Keratinocyte (primary cell): ENCODE results near the gene C20orf204. TPM values are rescaled to one million over a fixed set of nuclear protein-coding genes. Genes with fewer than 3 reads are reported as not detected.

Experiments
- DNase-seq: peaks from one replicate; pipeline ENCODE4 v3.0.0-alpha.2; 2011; ENCODE audit warnings: low read depth, missing footprints, low spot score
- FAIRE-seq: peaks from 2 replicates; lab custom pipeline; 2011; peaks lifted over from hg19 to GRCh38; lab: Jason Lieb, UNC
- H2AFZ ChIP-seq: 2 replicates; pipeline ENCODE4 v1.6.0; 2012; ENCODE audit warnings: low read length, control low read depth, inconsistent platforms; ENCODE audit not compliant: control insufficient read depth
- H3K27ac ChIP-seq: 2 replicates; pipeline ENCODE4 v1.5.1; 2011; ENCODE audit warnings: low read length; ENCODE audit not compliant: control insufficient read depth, insufficient read depth
- H3K27me3 ChIP-seq: 3 replicates; pipeline ENCODE4 v1.6.0; 2011; ENCODE audit warnings: low read length; ENCODE audit not compliant: control insufficient read depth, insufficient read depth; ENCODE audit errors: extremely low read depth
- H3K36me3 ChIP-seq, 2 experiments: 2 replicates in 1 of 2; 3 replicates in 1 of 2; pipeline ENCODE4 v1.5.1; 2011; ENCODE audit warnings: low read length in 2 of 2, mild to moderate bottlenecking in 1 of 2; ENCODE audit not compliant: control insufficient read depth in 2 of 2, insufficient read depth in 2 of 2; ENCODE audit errors: extremely low read depth in 1 of 2
- H3K4me1 ChIP-seq: 3 replicates; pipeline ENCODE4 v1.5.1; 2011; ENCODE audit warnings: low read length; ENCODE audit not compliant: control insufficient read depth, insufficient read depth; ENCODE audit errors: extremely low read depth
- H3K4me2 ChIP-seq: 3 replicates; pipeline ENCODE4 v1.6.0; 2011; ENCODE audit warnings: low read depth, low read length; ENCODE audit not compliant: control insufficient read depth, insufficient read depth; ENCODE audit errors: extremely low read depth
- H3K4me3 ChIP-seq, 3 experiments: fragments of 200-600 bp in 1 of 3; sonication (generic) in 1 of 3; 2 replicates in 2 of 3; 3 replicates in 1 of 3; pipeline ENCODE4 v1.5.1; 2011 to 2016; ENCODE audit warnings: low read length in 3 of 3, mild to moderate bottlenecking in 3 of 3, control low read depth in 2 of 3, inconsistent platforms in 1 of 3, low read depth in 1 of 3, mixed read lengths in 1 of 3, mixed run types in 1 of 3, moderate library complexity in 1 of 3; ENCODE audit not compliant: control insufficient read depth in 2 of 3, insufficient read depth in 2 of 3; ENCODE audit errors: extremely low read depth in 1 of 3
- H3K79me2 ChIP-seq: 2 replicates; pipeline ENCODE4 v1.6.0; 2012; ENCODE audit warnings: low read length; ENCODE audit not compliant: control insufficient read depth, insufficient read depth
- H3K9ac ChIP-seq: 3 replicates; pipeline ENCODE4 v1.6.0; 2011; ENCODE audit warnings: low read length; ENCODE audit not compliant: control insufficient read depth, insufficient read depth; ENCODE audit errors: extremely low read depth
- H3K9me1 ChIP-seq: 3 replicates; pipeline ENCODE4 v1.6.0; 2011; ENCODE audit warnings: low read length; ENCODE audit not compliant: control insufficient read depth, insufficient read depth; ENCODE audit errors: extremely low read depth
- H3K9me3 ChIP-seq: 2 replicates; pipeline ENCODE4 v1.5.1; 2012; ENCODE audit warnings: low read depth, low read length; ENCODE audit not compliant: control insufficient read depth
- H4K20me1 ChIP-seq: 3 replicates; pipeline ENCODE4 v1.6.0; 2011; ENCODE audit warnings: low read length; ENCODE audit not compliant: control insufficient read depth, insufficient read depth; ENCODE audit errors: extremely low read depth
- EZH2 ChIP-seq: IDR thresholded peaks from one replicate; pipeline ENCODE4 v1.6.1; 2012; ENCODE audit warnings: inconsistent platforms, mild to moderate bottlenecking, low read length, moderate library complexity
- dilution Hi-C: fragments of 300-500 bp; cut with MboI; formaldehyde crosslinking; loops from one replicate; pipeline ENCODE4 v1.7.0; 2020; ENCODE audit warnings: low sequenced_read_pairs; ENCODE audit not compliant: extremely low pct_ligation_motif_present
- polyA plus RNA-seq, 5 experiments: library from polyadenylated mRNA; depleted of rRNA in 3 of 5; stranded (reverse) in 3 of 5; stranded (forward) in 1 of 5; unstranded in 1 of 5; fragments of >200 nt; gene quantifications; 1 replicate in 1 of 5; 2 replicates in 3 of 5; 3 replicates in 1 of 5; pipeline versions ENCODE4 v1.2.1 to v1.2.3, GENCODE V29; 2011 to 2012; ENCODE audit warnings: missing spikeins in 2 of 5, low read depth in 1 of 5, low replicate concordance in 1 of 5
- TF ChIP-seq, protein P1 (sequence below), 3 experiments: IDR thresholded peaks in 1 of 3; conservative IDR thresholded peaks in 1 of 3; optimal IDR thresholded peaks in 1 of 3; 2 replicates in 2 of 3; 3 replicates in 1 of 3; pipeline versions ENCODE3 to v1.5.1; 2011; ENCODE audit warnings: low read length in 3 of 3, mild to moderate bottlenecking in 3 of 3, moderate library complexity in 2 of 3, control low read depth in 1 of 3, inconsistent platforms in 1 of 3; ENCODE audit not compliant: insufficient read depth in 2 of 3; ENCODE audit errors: extremely low read depth in 1 of 3

The C20orf204 gene
- polyA plus RNA-seq, 1 donor (not counting 4 experiments of a cell fraction or from before 2014, with no cell fraction given), result 0.08 TPM

DNA sequence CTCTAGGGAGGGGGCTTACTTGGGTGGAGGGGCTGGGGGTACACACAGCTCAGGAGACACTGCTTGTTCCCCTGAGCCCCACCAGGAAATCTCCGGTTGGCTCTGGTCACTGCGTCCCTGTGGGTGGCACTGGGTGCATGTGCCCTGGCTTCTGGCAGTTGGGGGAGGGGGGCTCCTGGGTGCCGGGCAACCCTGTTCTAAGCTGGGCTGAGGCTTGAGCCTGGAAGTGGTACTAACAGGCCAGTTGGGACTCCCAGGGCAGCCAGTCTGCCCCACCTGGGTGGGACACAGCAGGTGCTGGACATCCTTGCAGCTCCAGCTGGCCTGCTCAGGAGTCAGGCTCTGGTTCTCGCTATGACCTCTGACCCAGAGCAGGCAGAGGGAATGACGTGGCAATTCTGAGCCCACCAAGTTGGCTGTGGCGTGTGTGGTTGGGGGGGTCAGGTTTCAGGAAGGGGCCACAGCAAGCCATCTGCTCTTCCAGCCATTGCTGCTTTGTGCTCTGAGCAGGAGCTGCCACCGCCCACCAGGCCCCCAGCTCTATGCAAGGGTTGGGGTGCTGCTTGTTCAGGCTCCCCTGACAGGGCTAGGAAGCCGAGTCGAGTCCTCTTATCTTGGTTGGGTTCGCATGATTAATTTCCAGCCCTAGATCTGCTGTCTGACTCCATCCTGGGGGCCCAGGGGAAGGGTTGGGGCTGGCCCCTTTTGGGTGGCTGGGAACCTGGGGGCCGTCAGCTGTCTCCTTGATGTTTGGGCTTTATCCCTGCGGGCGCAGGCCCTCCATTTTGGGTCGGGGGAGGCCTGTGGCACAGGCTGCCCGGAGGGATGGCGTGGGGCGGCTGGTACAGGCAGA is 590 bp downstream of the C20orf204 start:
- no peak overlapping the region for H3K4me2 ChIP-seq
- no peak overlapping the region for H3K4me3 ChIP-seq
- H3K9ac ChIP-seq, result no peak overlapping the region
- H3K9me3 ChIP-seq, result no peaks in the 10 kb centered on the region
- peaks cover 24% of the 10 kb centered on the region for H3K27me3 ChIP-seq
- no peaks in the 10 kb centered on the region for H4K20me1 ChIP-seq
- H2AFZ ChIP-seq, result no peak overlapping the region
- H3K9me1 ChIP-seq, result no peaks in the 10 kb centered on the region
- DNase-seq, result no peak
- peaks cover 5% of the 10 kb centered on the region for H3K4me1 ChIP-seq
- dilution Hi-C loops, result no loop called here
- H3K36me3 ChIP-seq, result peaks cover 0 to 13% of the 10 kb centered on the region in 2 experiments
- H3K79me2 ChIP-seq, result no peaks in the 10 kb centered on the region
- H3K27ac ChIP-seq, result no peak overlapping the region
- no peak for FAIRE-seq
- TF ChIP-seq, protein P1, sequence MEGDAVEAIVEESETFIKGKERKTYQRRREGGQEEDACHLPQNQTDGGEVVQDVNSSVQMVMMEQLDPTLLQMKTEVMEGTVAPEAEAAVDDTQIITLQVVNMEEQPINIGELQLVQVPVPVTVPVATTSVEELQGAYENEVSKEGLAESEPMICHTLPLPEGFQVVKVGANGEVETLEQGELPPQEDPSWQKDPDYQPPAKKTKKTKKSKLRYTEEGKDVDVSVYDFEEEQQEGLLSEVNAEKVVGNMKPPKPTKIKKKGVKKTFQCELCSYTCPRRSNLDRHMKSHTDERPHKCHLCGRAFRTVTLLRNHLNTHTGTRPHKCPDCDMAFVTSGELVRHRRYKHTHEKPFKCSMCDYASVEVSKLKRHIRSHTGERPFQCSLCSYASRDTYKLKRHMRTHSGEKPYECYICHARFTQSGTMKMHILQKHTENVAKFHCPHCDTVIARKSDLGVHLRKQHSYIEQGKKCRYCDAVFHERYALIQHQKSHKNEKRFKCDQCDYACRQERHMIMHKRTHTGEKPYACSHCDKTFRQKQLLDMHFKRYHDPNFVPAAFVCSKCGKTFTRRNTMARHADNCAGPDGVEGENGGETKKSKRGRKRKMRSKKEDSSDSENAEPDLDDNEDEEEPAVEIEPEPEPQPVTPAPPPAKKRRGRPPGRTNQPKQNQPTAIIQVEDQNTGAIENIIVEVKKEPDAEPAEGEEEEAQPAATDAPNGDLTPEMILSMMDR (optimal IDR thresholded peaks at IDR 0.05 in 1 of 3, IDR thresholded peaks at IDR 0.05 in 1 of 3, conservative IDR thresholded peaks at IDR 0.05 in 1 of 3; ENCODE audit: extremely low read depth in 1 of 3, insufficient read depth in 2 of 3, low read length in 3 of 3), result no peak
- no peak for TF ChIP-seq EZH2

DNA sequence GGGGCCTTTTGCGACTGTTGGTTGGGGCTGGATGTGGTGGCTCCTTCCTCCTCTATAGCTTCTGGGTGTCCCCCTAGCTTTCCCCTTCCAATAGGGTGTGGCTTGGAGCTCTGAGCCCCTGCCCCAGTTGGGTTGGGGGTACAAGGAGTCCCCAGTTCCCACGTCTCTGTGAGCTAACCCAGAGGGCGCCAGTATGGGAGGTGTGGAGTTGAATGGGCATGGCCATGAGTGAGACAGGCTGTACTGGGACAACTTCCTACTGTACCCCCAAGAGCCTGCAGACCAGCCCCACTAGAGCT is 1.2 kb downstream of the C20orf204 start:
- H3K27me3 ChIP-seq, result peaks cover 29% of the 10 kb centered on the region
- H3K27ac ChIP-seq, result no peak overlapping the region
- dilution Hi-C loops, result no loop called here
- no peaks in the 10 kb centered on the region for H3K9me3 ChIP-seq
- no peaks in the 10 kb centered on the region for H4K20me1 ChIP-seq
- H3K9me1 ChIP-seq, result no peaks in the 10 kb centered on the region
- no peaks in the 10 kb centered on the region for H3K79me2 ChIP-seq
- DNase-seq (no peak), FAIRE-seq (no peak)
- H3K4me2 ChIP-seq, result no peak overlapping the region
- no peak overlapping the region for H2AFZ ChIP-seq
- TF ChIP-seq, protein P1 (optimal IDR thresholded peaks at IDR 0.05 in 1 of 3, IDR thresholded peaks at IDR 0.05 in 1 of 3, conservative IDR thresholded peaks at IDR 0.05 in 1 of 3; ENCODE audit: extremely low read depth in 1 of 3, insufficient read depth in 2 of 3, low read length in 3 of 3), result no peak
- TF ChIP-seq EZH2, result no peak
- peaks cover 5% of the 10 kb centered on the region for H3K4me1 ChIP-seq
- no peak overlapping the region for H3K9ac ChIP-seq
- peaks cover 0 to 9% of the 10 kb centered on the region in 2 experiments for H3K36me3 ChIP-seq
- no peak overlapping the region for H3K4me3 ChIP-seq
